GM23338 (cell line): ENCODE results near the gene DYNC1LI2. TPM values are rescaled to one million over a fixed set of nuclear protein-coding genes. Genes with fewer than 3 reads are reported as not detected.

Source experiments
- ATAC-seq: fragments of 200-7000 bp; cut with Tn5 transposase; 3 replicates; pipeline ENCODE4 v1.9.1; 2020
- DNase-seq: peaks from one replicate; pipeline ENCODE4 v3.0.0-alpha.2; 2015; ENCODE audit warnings: low spot score
- H2AFZ ChIP-seq: fragments of 200-600 bp; sonication (generic); 2 replicates; pipeline ENCODE4 v1.8.0; 2016; ENCODE audit warnings: antibody characterized with exemption, mild to moderate bottlenecking, moderate library complexity
- H3F3A ChIP-seq: fragments of 200-600 bp; sonication (generic); replicated peaks from 2 replicates; pipeline ENCODE4 v1.8.0; 2017; ENCODE audit warnings: antibody characterized with exemption, mixed run types, low read depth
- H3K27ac ChIP-seq: fragments of 200-600 bp; sonication (generic); 2 replicates; pipeline ENCODE4 v1.6.1; 2016; ENCODE audit warnings: low read depth
- H3K27me3 ChIP-seq: fragments of 200-600 bp; sonication (generic); 2 replicates; pipeline ENCODE4 v1.8.0; 2016; ENCODE audit warnings: mild to moderate bottlenecking, mixed run types, moderate library complexity; ENCODE audit not compliant: insufficient read depth
- H3K36me3 ChIP-seq: fragments of 200-600 bp; sonication (generic); 2 replicates; pipeline ENCODE4 v1.8.0; 2016; ENCODE audit warnings: mild to moderate bottlenecking; ENCODE audit not compliant: insufficient read depth
- H3K4me1 ChIP-seq: fragments of 200-600 bp; sonication (generic); 2 replicates; pipeline ENCODE4 v1.8.0; 2016; ENCODE audit warnings: mild to moderate bottlenecking, moderate library complexity; ENCODE audit not compliant: insufficient read depth
- H3K4me2 ChIP-seq: fragments of 200-600 bp; sonication (generic); 2 replicates; pipeline ENCODE4 v1.7.1; 2017; ENCODE audit warnings: mixed run types
- H3K4me3 ChIP-seq: fragments of 200-600 bp; sonication (generic); 2 replicates; pipeline ENCODE4 v1.6.1; 2016; ENCODE audit warnings: mixed run types
- H3K79me2 ChIP-seq: fragments of 200-600 bp; sonication (generic); replicated peaks from 2 replicates; pipeline ENCODE4 v1.8.0; 2017; ENCODE audit warnings: mild to moderate bottlenecking; ENCODE audit not compliant: insufficient read depth
- H3K9me2 ChIP-seq: fragments of 200-600 bp; sonication (generic); 2 replicates; pipeline ENCODE4 v1.8.0; 2017; ENCODE audit not compliant: insufficient read depth
- H4K20me1 ChIP-seq: fragments of 200-600 bp; sonication (generic); replicated peaks from 2 replicates; pipeline ENCODE4 v1.8.0; 2017; ENCODE audit warnings: mild to moderate bottlenecking; ENCODE audit not compliant: insufficient read depth
- H3K27ac Mint-ChIP-seq: 2 replicates; pipeline ENCODE4 v1.8.0; 2020; ENCODE audit warnings: inconsistent platforms, mild to moderate bottlenecking, moderate library complexity, mixed read lengths
- H3K27me3 Mint-ChIP-seq: 3 replicates; pipeline ENCODE4 v1.8.0; 2022; ENCODE audit warnings: low read depth, mild to moderate bottlenecking, moderate library complexity, mixed read lengths, inconsistent platforms; ENCODE audit not compliant: insufficient read depth, poor library complexity
- H3K36me3 Mint-ChIP-seq: 3 replicates; pipeline ENCODE4 v1.8.0; 2021; ENCODE audit warnings: low read depth, mild to moderate bottlenecking, inconsistent platforms, moderate library complexity, mixed read lengths
- H3K4me1 Mint-ChIP-seq: 3 replicates; pipeline ENCODE4 v1.8.0; 2020; ENCODE audit warnings: mild to moderate bottlenecking, inconsistent platforms, mixed read lengths
- H3K4me3 Mint-ChIP-seq: 3 replicates; pipeline ENCODE4 v1.8.0; 2021; ENCODE audit warnings: moderate library complexity, mild to moderate bottlenecking, inconsistent platforms, mixed read lengths
- H3K9me3 Mint-ChIP-seq: 3 replicates; pipeline ENCODE4 v1.8.0; 2020; ENCODE audit warnings: moderate library complexity, mild to moderate bottlenecking, inconsistent platforms, mixed read lengths
- CREB1 ChIP-seq: fragments of 250-450 bp; sonication (Bioruptor Pico); IDR thresholded peaks from 2 replicates; pipeline ENCODE4 v1.5.0; 2020; ENCODE audit warnings: low read depth, mild to moderate bottlenecking, moderate library complexity
- EZH2 ChIP-seq: fragments of 200-600 bp; sonication (generic); IDR thresholded peaks from one replicate; pipeline ENCODE4 v1.8.0; 2017; ENCODE audit warnings: antibody characterized with exemption, mild to moderate bottlenecking, low read depth; ENCODE audit not compliant: unreplicated experiment
- JUNB ChIP-seq: IDR thresholded peaks from one replicate; pipeline ENCODE4 v1.6.1; 2016; ENCODE audit warnings: antibody characterized with exemption; ENCODE audit not compliant: unreplicated experiment
- POLR2AphosphoS5 ChIP-seq: IDR thresholded peaks from 2 replicates; pipeline ENCODE4 v1.6.1; 2016; ENCODE audit warnings: antibody characterized with exemption, low read depth
- STAT1 ChIP-seq: IDR thresholded peaks from one replicate; pipeline ENCODE4 v1.6.1; 2016; ENCODE audit warnings: antibody characterized with exemption; ENCODE audit not compliant: unreplicated experiment
- ZNF114 ChIP-seq: fragments of 250-450 bp; sonication (Bioruptor Pico); IDR thresholded peaks from 2 replicates; pipeline ENCODE4 v1.5.0; 2020; ENCODE audit warnings: mild to moderate bottlenecking, moderate library complexity
- ZNF331 ChIP-seq: fragments of 250-450 bp; sonication (Bioruptor Pico); IDR thresholded peaks from 2 replicates; pipeline ENCODE4 v1.5.0; 2020; ENCODE audit warnings: low read depth, mild to moderate bottlenecking, moderate library complexity
- polyA plus RNA-seq: library from polyadenylated mRNA; unstranded; fragments of >200 nt; fragmentation: Nextera tagmentation; extraction: Ambion mirVana; gene quantifications from 2 replicates; pipeline ENCODE4 v1.2.1, GENCODE V29; 2016
- total RNA-seq: library from RNA; depleted of rRNA; stranded (reverse); fragments of >200 nt; shearing (Covaris generic); gene quantifications from 2 replicates; pipeline ENCODE4 v1.2.3, GENCODE V29; 2014
- TF ChIP-seq, protein P1 (sequence below), 2 experiments: fragments of 200-600 bp in 1 of 2; sonication (generic) in 1 of 2; conservative IDR thresholded peaks; 2 replicates each; pipeline versions ENCODE4 v1.5.1 to v1.6.1; 2016 to 2017; ENCODE audit warnings: antibody characterized with exemption in 2 of 2, low read depth in 2 of 2, mild to moderate bottlenecking in 2 of 2, moderate library complexity in 1 of 2
- TF ChIP-seq, protein P2 (sequence below): IDR thresholded peaks from 2 replicates; pipeline ENCODE4 v1.6.1; 2016; ENCODE audit warnings: antibody characterized with exemption
- TF ChIP-seq, protein P3 (sequence below): IDR thresholded peaks from one replicate; pipeline ENCODE4 v1.6.1; 2018; ENCODE audit warnings: antibody characterized with exemption; ENCODE audit not compliant: unreplicated experiment

DYNC1LI2 gene
- total and polyA plus RNA-seq, 2 experiments from 2014 or later, result 73.9 to 85.9 TPM

DNA sequence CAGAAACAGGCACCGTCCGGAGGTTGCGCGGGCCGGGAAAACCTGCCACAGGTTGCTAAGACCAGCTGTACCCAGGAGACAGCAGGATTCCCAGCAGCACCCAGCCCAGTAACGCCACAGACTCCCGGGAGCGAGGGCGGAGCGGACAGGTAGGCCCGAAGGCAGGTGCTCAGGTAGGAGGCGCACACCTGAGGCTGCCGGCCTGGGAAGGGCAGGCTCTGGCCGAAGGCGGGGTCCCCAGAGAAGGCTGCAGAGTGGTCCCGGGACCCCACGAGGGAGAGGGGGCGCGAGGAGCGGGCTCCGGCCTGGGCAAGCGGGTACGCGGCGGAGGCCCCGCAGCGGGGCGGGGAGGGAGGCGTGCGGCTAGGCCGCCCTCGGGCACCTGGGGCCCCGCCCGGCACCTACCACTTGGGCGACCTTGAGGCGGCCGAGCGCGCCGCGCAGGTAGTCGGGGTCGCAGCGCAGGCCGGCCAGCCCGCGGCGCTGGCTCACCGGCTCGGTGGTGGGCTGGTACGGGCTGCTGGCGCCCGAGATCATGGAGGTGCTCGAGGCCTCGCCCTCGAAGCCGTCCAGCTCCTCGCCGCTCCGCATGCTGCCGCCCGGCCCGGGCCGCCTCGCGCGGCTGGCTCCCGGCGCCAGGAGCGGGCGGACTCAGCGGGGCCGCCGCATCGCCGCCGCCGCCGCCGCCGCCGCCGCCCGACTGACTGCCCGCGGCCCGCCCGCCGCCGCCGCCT lies 55.3 kb downstream of the DYNC1LI2 start:
- DNase-seq (peak; percentile 68), ATAC-seq (peak; percentile 62)
- Histone ChIP-seq H4K20me1 (peaks cover 13% of the 10 kb centered on the region; the same call in 1 of the 2 replicates), H2AFZ (peak overlapping the region; percentile 38; the same call in 1 of the 2 replicates), H3F3A (peaks cover 13% of the 10 kb centered on the region; the same call in 1 of the 2 replicates), H3K4me3 (peak overlapping the region; percentile 89), H3K4me1 (peaks cover 32% of the 10 kb centered on the region), H3K27me3 (peaks cover 12% of the 10 kb centered on the region; the same call in 1 of the 2 replicates), H3K36me3 (no peaks in the 10 kb centered on the region), H3K9me2 (no peaks in the 10 kb centered on the region), H3K79me2 (peaks cover 44% of the 10 kb centered on the region), H3K27ac (peak overlapping the region; percentile 50; the same call in 1 of the 2 replicates), H3K4me2 (peak overlapping the region; percentile 89)
- peaks cover 6% of the 10 kb centered on the region; the same call in 1 of the 3 replicates for H3K36me3 Mint-ChIP-seq
- TF ChIP-seq, protein P1, sequence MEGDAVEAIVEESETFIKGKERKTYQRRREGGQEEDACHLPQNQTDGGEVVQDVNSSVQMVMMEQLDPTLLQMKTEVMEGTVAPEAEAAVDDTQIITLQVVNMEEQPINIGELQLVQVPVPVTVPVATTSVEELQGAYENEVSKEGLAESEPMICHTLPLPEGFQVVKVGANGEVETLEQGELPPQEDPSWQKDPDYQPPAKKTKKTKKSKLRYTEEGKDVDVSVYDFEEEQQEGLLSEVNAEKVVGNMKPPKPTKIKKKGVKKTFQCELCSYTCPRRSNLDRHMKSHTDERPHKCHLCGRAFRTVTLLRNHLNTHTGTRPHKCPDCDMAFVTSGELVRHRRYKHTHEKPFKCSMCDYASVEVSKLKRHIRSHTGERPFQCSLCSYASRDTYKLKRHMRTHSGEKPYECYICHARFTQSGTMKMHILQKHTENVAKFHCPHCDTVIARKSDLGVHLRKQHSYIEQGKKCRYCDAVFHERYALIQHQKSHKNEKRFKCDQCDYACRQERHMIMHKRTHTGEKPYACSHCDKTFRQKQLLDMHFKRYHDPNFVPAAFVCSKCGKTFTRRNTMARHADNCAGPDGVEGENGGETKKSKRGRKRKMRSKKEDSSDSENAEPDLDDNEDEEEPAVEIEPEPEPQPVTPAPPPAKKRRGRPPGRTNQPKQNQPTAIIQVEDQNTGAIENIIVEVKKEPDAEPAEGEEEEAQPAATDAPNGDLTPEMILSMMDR (conservative IDR thresholded peaks at IDR 0.05; ENCODE audit: low read depth in 2 of 2), result 0 out of 4 replicates have a peak, but pooled peaks of 1 of the 2 experiments have one; percentile 5
- no peak for TF ChIP-seq STAT1
- H3K9me3 Mint-ChIP-seq, result no peaks in the 10 kb centered on the region
- peak overlapping the region; percentile 82 for H3K4me3 Mint-ChIP-seq
- H3K4me1 Mint-ChIP-seq, result peaks cover 36% of the 10 kb centered on the region
- no peak overlapping the region for H3K27ac Mint-ChIP-seq
- H3K27me3 Mint-ChIP-seq, result peaks cover 13% of the 10 kb centered on the region

DNA sequence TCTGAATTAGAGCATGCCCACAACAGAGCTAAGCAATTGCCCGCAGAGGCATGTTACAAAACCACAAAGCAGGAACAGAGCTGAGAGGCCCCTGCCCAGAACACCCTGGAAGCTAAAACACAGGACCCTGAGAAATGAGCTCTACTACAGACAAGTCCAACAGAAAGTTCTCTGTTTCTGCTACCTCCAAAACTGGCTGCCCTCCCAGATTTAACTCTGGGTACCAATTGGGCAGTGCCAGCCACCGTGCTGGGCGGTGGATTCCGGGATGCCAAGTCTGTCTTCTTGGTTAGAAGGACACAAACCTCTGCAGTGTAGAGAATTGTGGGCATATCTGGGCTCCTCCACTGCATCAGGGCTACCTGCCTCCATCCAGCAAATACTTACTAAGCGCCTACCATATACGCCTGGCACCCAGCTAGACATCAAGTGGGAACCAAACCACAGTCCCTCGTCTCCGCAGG lies 55.9 kb downstream of the DYNC1LI2 start:
- peaks cover 13% of the 10 kb centered on the region; the same call in 1 of the 2 replicates for H3F3A ChIP-seq
- Mint-ChIP-seq H3K4me3 (peak overlapping the region; percentile 82), H3K9me3 (no peaks in the 10 kb centered on the region), H3K36me3 (peaks cover 6% of the 10 kb centered on the region; the same call in 1 of the 3 replicates), H3K27ac (no peak overlapping the region), H3K27me3 (peaks cover 13% of the 10 kb centered on the region), H3K4me1 (peaks cover 40% of the 10 kb centered on the region)
- H3K4me3 ChIP-seq, result peak overlapping the region; percentile 89
- 0 out of 2 replicates have a peak overlapping the region, but pooled peaks have one; percentile 38 for H2AFZ ChIP-seq
- peak overlapping the region; percentile 50; the same call in 1 of the 2 replicates for H3K27ac ChIP-seq
- H3K4me1 ChIP-seq, result peaks cover 32% of the 10 kb centered on the region
- DNase-seq, result no peak
- no peak for ATAC-seq
- H3K27me3 ChIP-seq, result peaks cover 12% of the 10 kb centered on the region; the same call in 1 of the 2 replicates
- peaks cover 50% of the 10 kb centered on the region for H3K79me2 ChIP-seq
- no peaks in the 10 kb centered on the region for H3K9me2 ChIP-seq
- H3K36me3 ChIP-seq, result no peaks in the 10 kb centered on the region
- peaks cover 14% of the 10 kb centered on the region; the same call in 1 of the 2 replicates for H4K20me1 ChIP-seq
- peak overlapping the region; percentile 89 for H3K4me2 ChIP-seq
- TF ChIP-seq, protein P2, sequence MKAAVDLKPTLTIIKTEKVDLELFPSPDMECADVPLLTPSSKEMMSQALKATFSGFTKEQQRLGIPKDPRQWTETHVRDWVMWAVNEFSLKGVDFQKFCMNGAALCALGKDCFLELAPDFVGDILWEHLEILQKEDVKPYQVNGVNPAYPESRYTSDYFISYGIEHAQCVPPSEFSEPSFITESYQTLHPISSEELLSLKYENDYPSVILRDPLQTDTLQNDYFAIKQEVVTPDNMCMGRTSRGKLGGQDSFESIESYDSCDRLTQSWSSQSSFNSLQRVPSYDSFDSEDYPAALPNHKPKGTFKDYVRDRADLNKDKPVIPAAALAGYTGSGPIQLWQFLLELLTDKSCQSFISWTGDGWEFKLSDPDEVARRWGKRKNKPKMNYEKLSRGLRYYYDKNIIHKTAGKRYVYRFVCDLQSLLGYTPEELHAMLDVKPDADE, result no peak
- TF ChIP-seq ZNF331 (CRISPR knock-in tag) (no peak), JUNB (no peak), ZNF114 (no peak), EZH2 (no peak), STAT1 (no peak), CREB1 (CRISPR knock-in tag) (no peak), POLR2AphosphoS5 (no peak)
- TF ChIP-seq, protein P3, sequence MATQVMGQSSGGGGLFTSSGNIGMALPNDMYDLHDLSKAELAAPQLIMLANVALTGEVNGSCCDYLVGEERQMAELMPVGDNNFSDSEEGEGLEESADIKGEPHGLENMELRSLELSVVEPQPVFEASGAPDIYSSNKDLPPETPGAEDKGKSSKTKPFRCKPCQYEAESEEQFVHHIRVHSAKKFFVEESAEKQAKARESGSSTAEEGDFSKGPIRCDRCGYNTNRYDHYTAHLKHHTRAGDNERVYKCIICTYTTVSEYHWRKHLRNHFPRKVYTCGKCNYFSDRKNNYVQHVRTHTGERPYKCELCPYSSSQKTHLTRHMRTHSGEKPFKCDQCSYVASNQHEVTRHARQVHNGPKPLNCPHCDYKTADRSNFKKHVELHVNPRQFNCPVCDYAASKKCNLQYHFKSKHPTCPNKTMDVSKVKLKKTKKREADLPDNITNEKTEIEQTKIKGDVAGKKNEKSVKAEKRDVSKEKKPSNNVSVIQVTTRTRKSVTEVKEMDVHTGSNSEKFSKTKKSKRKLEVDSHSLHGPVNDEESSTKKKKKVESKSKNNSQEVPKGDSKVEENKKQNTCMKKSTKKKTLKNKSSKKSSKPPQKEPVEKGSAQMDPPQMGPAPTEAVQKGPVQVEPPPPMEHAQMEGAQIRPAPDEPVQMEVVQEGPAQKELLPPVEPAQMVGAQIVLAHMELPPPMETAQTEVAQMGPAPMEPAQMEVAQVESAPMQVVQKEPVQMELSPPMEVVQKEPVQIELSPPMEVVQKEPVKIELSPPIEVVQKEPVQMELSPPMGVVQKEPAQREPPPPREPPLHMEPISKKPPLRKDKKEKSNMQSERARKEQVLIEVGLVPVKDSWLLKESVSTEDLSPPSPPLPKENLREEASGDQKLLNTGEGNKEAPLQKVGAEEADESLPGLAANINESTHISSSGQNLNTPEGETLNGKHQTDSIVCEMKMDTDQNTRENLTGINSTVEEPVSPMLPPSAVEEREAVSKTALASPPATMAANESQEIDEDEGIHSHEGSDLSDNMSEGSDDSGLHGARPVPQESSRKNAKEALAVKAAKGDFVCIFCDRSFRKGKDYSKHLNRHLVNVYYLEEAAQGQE, result no peak
